SK-N-SH (cell line): ENCODE results near the gene ZNF664. TPM values are rescaled to one million over a fixed set of nuclear protein-coding genes. Genes with fewer than 3 reads are reported as not detected.

Source experiments
- CTCF ChIA-PET: fragments of 300-600, 350-600 bp; formaldehyde crosslinking; extraction: SDS; loops from one replicate; lab custom pipeline; 2021; lab: Yijun Ruan, JAX
- POLR2A ChIA-PET: fragments of 350-600 bp; sonication (Branson Sonifier 250); formaldehyde crosslinking; extraction: SDS; loops from one replicate; lab custom pipeline; 2020; ENCODE audit warnings: antibody characterized with exemption, inconsistent platforms; lab: Yijun Ruan, JAX
- DNase-seq: peaks from one replicate; pipeline ENCODE4 v3.0.0; 2012
- H2AFZ ChIP-seq: fragments of 200-600 bp; sonication (generic); 2 replicates; pipeline ENCODE4 v1.8.1; 2016; ENCODE audit warnings: antibody characterized with exemption, mild to moderate bottlenecking, low read depth
- H3F3A ChIP-seq: fragments of 200-600 bp; sonication (generic); replicated peaks from 2 replicates; pipeline ENCODE3; 2016; ENCODE audit warnings: antibody characterized with exemption, mild to moderate bottlenecking; ENCODE audit not compliant: insufficient read depth
- H3K27ac ChIP-seq, 2 experiments: fragments of 200-500 bp in 1 of 2; fragments of 200-600 bp in 1 of 2; sonication (Bioruptor generic) in 1 of 2; sonication (generic), shearing (Covaris generic) in 1 of 2; 2 replicates each; pipeline versions ENCODE4 v1.5.1 to v1.6.1; 2014 to 2016; ENCODE audit warnings: low read depth in 2 of 2, inconsistent platforms in 1 of 2, low read length in 1 of 2, mild to moderate bottlenecking in 1 of 2, mixed read lengths in 1 of 2
- H3K27me3 ChIP-seq: fragments of 200-600 bp; sonication (generic), shearing (Covaris generic); 2 replicates; pipeline ENCODE4 v1.6.1; 2016; ENCODE audit warnings: mixed run types; ENCODE audit not compliant: insufficient read depth
- H3K36me3 ChIP-seq, 2 experiments: fragments of 200-500 bp in 1 of 2; fragments of 200-600 bp in 1 of 2; sonication (Bioruptor generic) in 1 of 2; sonication (generic) in 1 of 2; replicated peaks in 1 of 2; 2 replicates each; pipeline versions ENCODE3 to v1.5.1; 2014 to 2016; ENCODE audit warnings: low read length in 1 of 2, mild to moderate bottlenecking in 1 of 2; ENCODE audit not compliant: insufficient read depth in 2 of 2, control insufficient read depth in 1 of 2
- H3K4me1 ChIP-seq, 2 experiments: fragments of 200-500 bp in 1 of 2; fragments of 200-600 bp in 1 of 2; sonication (Bioruptor generic) in 1 of 2; sonication (generic), shearing (Covaris generic) in 1 of 2; 2 replicates each; pipeline versions ENCODE4 v1.5.1 to v1.6.1; 2014 to 2016; ENCODE audit warnings: low read depth in 1 of 2, low read length in 1 of 2, mixed run types in 1 of 2; ENCODE audit not compliant: insufficient read depth in 2 of 2, control insufficient read depth in 1 of 2
- H3K4me2 ChIP-seq: fragments of 200-600 bp; sonication (generic), shearing (Covaris generic); 2 replicates; pipeline ENCODE4 v1.6.1; 2017; ENCODE audit warnings: mixed run types
- H3K4me3 ChIP-seq, 2 experiments: fragments of 200-500 bp in 1 of 2; fragments of 200-600 bp in 1 of 2; sonication (Bioruptor generic) in 1 of 2; sonication (generic), shearing (Covaris generic) in 1 of 2; 2 replicates each; pipeline versions ENCODE4 v1.5.1 to v1.8.1; 2014 to 2016; ENCODE audit warnings: low read depth in 2 of 2, inconsistent platforms in 1 of 2, low read length in 1 of 2, mild to moderate bottlenecking in 1 of 2, mixed read lengths in 1 of 2, moderate library complexity in 1 of 2
- H3K79me2 ChIP-seq: fragments of 200-600 bp; sonication (generic); 2 replicates; pipeline ENCODE4 v1.8.1; 2017; ENCODE audit warnings: mild to moderate bottlenecking; ENCODE audit not compliant: insufficient read depth
- H3K9ac ChIP-seq: fragments of 200-600 bp; sonication (generic); 2 replicates; pipeline ENCODE4 v1.6.1; 2017; ENCODE audit warnings: mixed run types
- H3K9me2 ChIP-seq: fragments of 200-600 bp; sonication (generic); 2 replicates; pipeline ENCODE4 v1.6.1; 2017; ENCODE audit warnings: mixed run types
- H3K9me3 ChIP-seq: fragments of 200-600 bp; sonication (generic); 2 replicates; pipeline ENCODE4 v1.6.1; 2017; ENCODE audit warnings: mixed run types, mild to moderate bottlenecking, moderate library complexity
- H4K20me1 ChIP-seq: fragments of 200-600 bp; sonication (generic); 2 replicates; pipeline ENCODE4 v1.6.1; 2017; ENCODE audit warnings: mild to moderate bottlenecking, mixed run types; ENCODE audit not compliant: insufficient read depth
- CHD2 ChIP-seq: fragments of 150-350 bp; IDR thresholded peaks from 2 replicates; pipeline ENCODE4 v1.6.1; 2018; ENCODE audit warnings: low read length; ENCODE audit not compliant: partially characterized antibody
- CTCF ChIP-seq: fragments of 200-600 bp; sonication (generic); IDR thresholded peaks from 2 replicates; pipeline ENCODE4 v1.6.1; 2017; ENCODE audit warnings: antibody characterized with exemption, mild to moderate bottlenecking, moderate library complexity
- ELF1 ChIP-seq: IDR thresholded peaks from 2 replicates; pipeline ENCODE4 v1.4.0; 2012
- EP300 ChIP-seq, 2 experiments: IDR thresholded peaks; 2 replicates each; pipeline versions ENCODE4 v1.4.0 to v1.6.1; 2012; ENCODE audit warnings: borderline replicate concordance in 1 of 2, low read depth in 1 of 2, low read length in 1 of 2
- EZH2phosphoT487 ChIP-seq: fragments of 200-600 bp; sonication (generic); IDR thresholded peaks from 2 replicates; pipeline ENCODE4 v1.6.1; 2017; ENCODE audit warnings: low read depth, mixed run types, mild to moderate bottlenecking, antibody characterized with exemption, moderate library complexity, borderline replicate concordance
- FOXJ3 ChIP-seq: sonication (generic); formaldehyde crosslinking; IDR thresholded peaks from 2 replicates; pipeline ENCODE4 v1.5.1; 2020; ENCODE audit warnings: mild to moderate bottlenecking, missing genetic modification reagents
- GABPA ChIP-seq: IDR thresholded peaks from 2 replicates; pipeline ENCODE4 v1.4.0; 2012; ENCODE audit warnings: low read depth, mild to moderate bottlenecking
- GATA2 ChIP-seq: sonication (generic); formaldehyde crosslinking; IDR thresholded peaks from 2 replicates; pipeline ENCODE4 v1.5.0; 2020; ENCODE audit warnings: mild to moderate bottlenecking, missing genetic modification reagents
- JUND ChIP-seq: IDR thresholded peaks from 2 replicates; pipeline ENCODE4 v1.4.0; 2012
- MEF2A ChIP-seq: IDR thresholded peaks from 2 replicates; pipeline ENCODE4 v1.4.0; 2012; ENCODE audit warnings: low read depth, borderline replicate concordance
- NRF1 ChIP-seq: IDR thresholded peaks from 2 replicates; pipeline ENCODE4 v1.6.1; 2012; ENCODE audit warnings: low read depth, mild to moderate bottlenecking, low read length
- POLR2AphosphoS5 ChIP-seq: IDR thresholded peaks from 2 replicates; pipeline ENCODE4 v1.6.1; 2012; ENCODE audit warnings: low read depth, low read length
- RAD21 ChIP-seq: IDR thresholded peaks from 2 replicates; pipeline ENCODE4 v1.6.1; 2012; ENCODE audit warnings: mild to moderate bottlenecking, low read length
- REST ChIP-seq: IDR thresholded peaks from 2 replicates; pipeline ENCODE4 v1.6.1; 2012; ENCODE audit warnings: mild to moderate bottlenecking, low read depth, low read length, moderate library complexity
- RFX5 ChIP-seq: IDR thresholded peaks from 2 replicates; pipeline ENCODE4 v1.6.1; 2012; ENCODE audit warnings: mild to moderate bottlenecking, improper control_type of control experiment, low read length
- RXRA ChIP-seq: IDR thresholded peaks from 2 replicates; pipeline ENCODE4 v1.4.0; 2012; ENCODE audit warnings: low read depth, mild to moderate bottlenecking, borderline replicate concordance
- TCF12 ChIP-seq: IDR thresholded peaks from 2 replicates; pipeline ENCODE4 v1.4.0; 2012
- TEAD4 ChIP-seq: IDR thresholded peaks from 2 replicates; pipeline ENCODE4 v1.4.0; 2012; ENCODE audit warnings: mild to moderate bottlenecking, borderline replicate concordance; ENCODE audit not compliant: insufficient read depth
- USF1 ChIP-seq: IDR thresholded peaks from 2 replicates; pipeline ENCODE4 v1.4.0; 2012; ENCODE audit warnings: low read depth, borderline replicate concordance
- YY1 ChIP-seq: IDR thresholded peaks from 2 replicates; pipeline ENCODE4 v1.4.0; 2012; ENCODE audit warnings: low read depth, mild to moderate bottlenecking
- WGBS: methylation state at CpG from one replicate; pipeline ENCODE4 v1.1.6; 2017; ENCODE audit warnings: low lambda C conversion rate; 5-methylcytosine and 5-hydroxymethylcytosine counted together
- polyA plus RNA-seq, 3 experiments: library from polyadenylated mRNA; depleted of rRNA; stranded (reverse); fragments of >200 nt; gene quantifications; 2 replicates each; pipeline ENCODE4 v1.2.3, GENCODE V29; 2012
- TF ChIP-seq, protein P1 (sequence below): IDR thresholded peaks from 2 replicates; pipeline ENCODE4 v1.4.0; 2012; ENCODE audit warnings: low read depth, borderline replicate concordance
- TF ChIP-seq, protein P2 (sequence below): IDR thresholded peaks from 2 replicates; pipeline ENCODE4; 2012
- TF ChIP-seq, protein P3 (sequence below): IDR thresholded peaks from 2 replicates; pipeline ENCODE4 v1.4.0; 2012; ENCODE audit warnings: low read depth

The ZNF664 gene
- polyA plus RNA-seq, 1 of the 3 experiments (the other 2 are of a cell fraction), result 34.9 TPM

DNA sequence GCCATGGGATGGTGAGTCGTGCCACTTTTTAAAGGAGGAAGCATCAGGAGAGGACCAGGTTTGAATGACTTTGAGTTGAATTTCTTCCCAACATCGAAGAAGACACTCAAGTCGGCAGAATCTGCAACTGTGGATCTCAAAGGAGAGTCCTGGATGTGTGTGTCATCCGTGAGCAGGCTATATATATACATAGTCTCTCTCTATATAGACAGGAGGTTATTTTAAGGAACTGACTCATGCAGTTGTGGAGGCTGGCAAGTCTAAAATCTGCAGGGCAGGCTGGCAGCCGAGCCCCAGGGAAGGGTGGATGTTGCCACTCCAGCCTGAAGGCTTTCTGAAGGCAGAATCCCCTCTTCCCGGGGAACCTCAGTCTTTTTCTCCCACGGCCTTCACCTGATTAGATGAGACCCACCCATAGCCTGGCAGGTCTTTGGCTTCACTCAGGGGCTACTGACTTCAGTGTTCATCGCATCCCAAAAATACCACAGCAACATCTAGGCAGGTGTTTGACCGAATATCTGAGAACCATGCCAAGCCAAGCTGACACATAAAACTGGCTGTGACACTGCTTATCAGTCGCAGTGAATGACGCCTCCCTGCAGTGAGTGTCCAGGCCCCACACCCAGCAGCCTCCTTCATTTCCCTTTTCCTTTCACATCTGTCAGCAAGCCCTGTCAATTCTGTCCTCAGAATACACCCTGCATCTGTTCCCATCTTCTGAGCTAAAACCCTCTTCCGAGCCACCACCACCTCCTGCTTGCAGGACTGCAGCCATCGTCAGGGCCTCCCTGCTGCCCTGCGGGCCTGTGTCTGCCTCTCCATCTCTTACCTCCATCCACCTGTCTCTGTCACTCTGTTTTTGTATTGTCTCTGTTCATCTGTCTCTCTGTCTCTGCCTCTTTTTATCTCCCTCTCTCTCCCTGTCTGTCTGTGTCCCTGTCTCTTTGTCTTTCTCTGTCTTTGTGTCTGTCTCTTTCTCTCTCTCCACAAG, 54.0 kb downstream of the ZNF664 start:
- DNase-seq, result no peak
- H3K9me2 ChIP-seq, result no peaks in the 10 kb centered on the region
- H2AFZ ChIP-seq, result no peak overlapping the region
- peak overlapping the region in 1 of 2 experiments; percentile 84; a peak in 2 of 4 replicates for H3K27ac ChIP-seq
- H3K4me2 ChIP-seq, result peak overlapping the region; percentile 52
- ChIA-PET CTCF (interaction anchor here (0.6 to 1.8 kb wide), 3 partner anchors 10 to 244 kb away, joined by 3 to 11 read pairs (median 3); no protein-coding TSS in a partner anchor), POLR2A (no interaction called here)
- no peaks in the 10 kb centered on the region for H3K9me3 ChIP-seq
- H4K20me1 ChIP-seq, result no peaks in the 10 kb centered on the region
- WGBS, result 61% methylated on average over 14 of the region's 14 CpGs
- H3K4me1 ChIP-seq, result peaks cover 25 to 29% of the 10 kb centered on the region in 2 experiments; a peak in 3 of 4 replicates
- no peak overlapping the region for H3K4me3 ChIP-seq
- no peaks in the 10 kb centered on the region for H3K27me3 ChIP-seq
- no peak overlapping the region; the same call in 1 of the 2 replicates for H3K9ac ChIP-seq
- H3K79me2 ChIP-seq, result no peaks in the 10 kb centered on the region
- H3K36me3 ChIP-seq, result no peaks in the 10 kb centered on the region
- peaks cover 31% of the 10 kb centered on the region for H3F3A ChIP-seq
- TF ChIP-seq FOXJ3 (CRISPR knock-in tag) (no peak), GATA2 (no peak), YY1 (no peak), GABPA (no peak), ELF1 (no peak), CTCF (no peak), MEF2A (peak; percentile 99), REST (no peak), TEAD4 (no peak), EZH2phosphoT487 (no peak), RXRA (peak; percentile 53; the same call in 1 of the 2 replicates), RAD21 (no peak), CHD2 (no peak), TCF12 (peak; percentile 53), JUND (peak; percentile 70), RFX5 (no peak), USF1 (no peak), NRF1 (no peak), EP300 (IDR thresholded peaks at IDR 0.05; ENCODE audit: borderline replicate concordance in 1 of 2, low read depth in 1 of 2, low read length in 1 of 2) (peak in 1 of 2 experiments; percentile 66; a peak in 1 of 4 replicates), POLR2AphosphoS5 (no peak)
- TF ChIP-seq, protein P1, sequence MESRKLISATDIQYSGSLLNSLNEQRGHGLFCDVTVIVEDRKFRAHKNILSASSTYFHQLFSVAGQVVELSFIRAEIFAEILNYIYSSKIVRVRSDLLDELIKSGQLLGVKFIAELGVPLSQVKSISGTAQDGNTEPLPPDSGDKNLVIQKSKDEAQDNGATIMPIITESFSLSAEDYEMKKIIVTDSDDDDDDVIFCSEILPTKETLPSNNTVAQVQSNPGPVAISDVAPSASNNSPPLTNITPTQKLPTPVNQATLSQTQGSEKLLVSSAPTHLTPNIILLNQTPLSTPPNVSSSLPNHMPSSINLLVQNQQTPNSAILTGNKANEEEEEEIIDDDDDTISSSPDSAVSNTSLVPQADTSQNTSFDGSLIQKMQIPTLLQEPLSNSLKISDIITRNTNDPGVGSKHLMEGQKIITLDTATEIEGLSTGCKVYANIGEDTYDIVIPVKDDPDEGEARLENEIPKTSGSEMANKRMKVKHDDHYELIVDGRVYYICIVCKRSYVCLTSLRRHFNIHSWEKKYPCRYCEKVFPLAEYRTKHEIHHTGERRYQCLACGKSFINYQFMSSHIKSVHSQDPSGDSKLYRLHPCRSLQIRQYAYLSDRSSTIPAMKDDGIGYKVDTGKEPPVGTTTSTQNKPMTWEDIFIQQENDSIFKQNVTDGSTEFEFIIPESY, result no peak
- TF ChIP-seq, protein P2, sequence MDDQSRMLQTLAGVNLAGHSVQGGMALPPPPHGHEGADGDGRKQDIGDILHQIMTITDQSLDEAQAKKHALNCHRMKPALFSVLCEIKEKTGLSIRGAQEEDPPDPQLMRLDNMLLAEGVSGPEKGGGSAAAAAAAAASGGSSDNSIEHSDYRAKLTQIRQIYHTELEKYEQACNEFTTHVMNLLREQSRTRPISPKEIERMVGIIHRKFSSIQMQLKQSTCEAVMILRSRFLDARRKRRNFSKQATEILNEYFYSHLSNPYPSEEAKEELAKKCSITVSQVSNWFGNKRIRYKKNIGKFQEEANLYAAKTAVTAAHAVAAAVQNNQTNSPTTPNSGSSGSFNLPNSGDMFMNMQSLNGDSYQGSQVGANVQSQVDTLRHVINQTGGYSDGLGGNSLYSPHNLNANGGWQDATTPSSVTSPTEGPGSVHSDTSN, result peak; percentile 60
- TF ChIP-seq, protein P3, sequence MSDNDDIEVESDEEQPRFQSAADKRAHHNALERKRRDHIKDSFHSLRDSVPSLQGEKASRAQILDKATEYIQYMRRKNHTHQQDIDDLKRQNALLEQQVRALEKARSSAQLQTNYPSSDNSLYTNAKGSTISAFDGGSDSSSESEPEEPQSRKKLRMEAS, result no peak
